GM20000 (cell line): Measurements from ENCODE around the gene OTOP3.

Experiments
- DNase-seq: peaks from one replicate; pipeline ENCODE4 v3.0.0; 2012; ENCODE audit warnings: low spot score
- CTCF ChIP-seq: IDR thresholded peaks from 2 replicates; pipeline ENCODE4 v1.5.1; 2012; ENCODE audit warnings: mild to moderate bottlenecking, control low read depth; ENCODE audit errors: extremely low read depth, missing control alignments

OTOP3 gene

GRCh38 chr17:74987909-74988711, 52.4 kb downstream of the OTOP3 start:
- no peak for TF ChIP-seq CTCF
- no peak for DNase-seq

- no peak for DNase-seq
- no peak for TF ChIP-seq CTCF
Observed at GRCh38 chr17:74990581-74991105, 54.9 kb downstream of the OTOP3 start.

- DNase-seq = no peak
- TF ChIP-seq CTCF = no peak
Observed at GRCh38 chr17:74992223-74992622, 56.5 kb downstream of the OTOP3 start.

- DNase-seq = no peak
- TF ChIP-seq CTCF = no peak
Observed at GRCh38 chr17:74994440-74994839, 58.7 kb downstream of the OTOP3 start.

- no peak for DNase-seq
- TF ChIP-seq CTCF = no peak
Observed at GRCh38 chr17:74995847-74996246, 60.1 kb downstream of the OTOP3 start.

- TF ChIP-seq CTCF = no peak
- DNase-seq = no peak
Observed at GRCh38 chr17:74998783-74999182, 63.1 kb downstream of the OTOP3 start.

GRCh38 chr17:74999523-74999922, 63.8 kb downstream of the OTOP3 start:
- TF ChIP-seq CTCF = no peak
- DNase-seq = no peak
